Heart right ventricle (tissue), 16 donors: ENCODE data around the gene UQCR11. TPM values are rescaled to one million over a fixed set of nuclear protein-coding genes. Genes with fewer than 3 reads are reported as not detected.

Source experiments
- ATAC-seq, 8 donors: fragments of 200-7000 bp; cut with Tn5 transposase; one replicate each; pipeline ENCODE4 v1.9.1; 2020; ENCODE audit warnings: mild to moderate bottlenecking in 8 of 8, moderate library complexity in 8 of 8, moderate number of reproducible peaks in 1 of 8
- DNase-seq, 2 donors: peaks; one replicate each; pipeline ENCODE4 v3.0.0-alpha.2; 2020
- H3K27ac ChIP-seq, 10 donors: fragments of 200-600 bp; sonication (generic) in 2 of 10; one replicate each; pipeline versions ENCODE4 v1.5.0 to v1.8.0; 2020 to 2022; ENCODE audit warnings: mild to moderate bottlenecking in 3 of 10
- H3K27me3 ChIP-seq, 7 donors: fragments of 200-600 bp; one replicate each; pipeline ENCODE4 v1.8.0; 2021 to 2022; ENCODE audit warnings: mild to moderate bottlenecking in 2 of 7
- H3K36me3 ChIP-seq, 9 donors: fragments of 200-600 bp; sonication (generic) in 1 of 9; one replicate each; pipeline versions ENCODE4 v1.5.0 to v1.8.0; 2020 to 2022; ENCODE audit warnings: mild to moderate bottlenecking in 2 of 9
- H3K4me1 ChIP-seq, 9 donors: fragments of 200-600 bp; sonication (generic) in 1 of 9; one replicate each; pipeline versions ENCODE4 v1.5.0 to v1.8.0; 2020 to 2022; ENCODE audit warnings: mild to moderate bottlenecking in 4 of 9
- H3K4me3 ChIP-seq, 10 donors: fragments of 200-600 bp; sonication (generic) in 2 of 10; one replicate each; pipeline versions ENCODE4 v1.5.0 to v1.8.0; 2020 to 2022; ENCODE audit warnings: mild to moderate bottlenecking in 7 of 10, moderate library complexity in 2 of 10
- H3K9me3 ChIP-seq, 11 donors: fragments of 200-600 bp in 10 of 11; sonication (generic) in 2 of 11; one replicate each; pipeline versions ENCODE4 v1.5.0 to v1.8.0; 2013 to 2022; ENCODE audit warnings: mild to moderate bottlenecking in 2 of 11, control low read depth in 1 of 11, moderate library complexity in 1 of 11
- WGBS, 2 donors: extraction: QIAGEN DNeasy Blood & Tissue Kit; methylation state at CpG; one replicate each; pipeline ENCODE4 v1.1.7; 2013; ENCODE audit warnings: inconsistent platforms in 1 of 2; 5-methylcytosine and 5-hydroxymethylcytosine counted together
- intact Hi-C, 10 donors: fragments of 100-400 bp; cut with DNase I; formaldehyde crosslinking; loops; one replicate each; pipeline versions ENCODE4 v1.11.1 to v1.14.2; 2022
- polyA plus RNA-seq, 2 donors: library from polyadenylated mRNA; stranded (reverse); fragments of 200-250 nt; gene quantifications; one replicate each; pipeline ENCODE4 v1.2.3, GENCODE V29; 2013
- total RNA-seq, 10 donors: library from RNA; stranded (reverse); fragmentation: NEBNext Ultra II Directional in 3 of 10; extraction: Animal tissue kit (Norgen Biotek cat#: 25700) in 3 of 10; gene quantifications; one replicate each; pipeline versions ENCODE4 v1.2.1 to v1.2.4, GENCODE V29; 2021 to 2023
- TF ChIP-seq, protein P1 (sequence below), 9 donors: fragments of 200-600 bp; sonication (generic) in 2 of 9; IDR thresholded peaks; one replicate each; pipeline versions ENCODE4 v1.5.0 to v1.8.0; 2021 to 2022; ENCODE audit warnings: antibody characterized with exemption in 9 of 9, mild to moderate bottlenecking in 5 of 9, moderate library complexity in 1 of 9
- donor health status: Arrhythmogenic right ventricular cardiomyopathy.
- donor health status: ischemic (EF 13 %, LVEDD 7.1; RV severe dilation, severe dysfunction).
- donor health status: healthy with polysubstance abuse.
- donor health status: DM: no; HTN: yes; CAD: no.
- donor health status: DM: no; HTN: no; CAD: no.
- donor health status: ischemic (EF 25% LVEDD 6.9; RV normal size, moderate dysfunction).
- donor health status: ischemic (EF 25% LVEDD 5.7; RV mildly dilated, moderate dysfunction).
- donor health status: healthy.
- donor health status: DM: yes; HTN: yes; CAD: no.
- donor health status: Ischemic cardiomyopathy.
- donor health status: ischemic (EF 35%, LVEDD 5.7; RV mildly dilated, moderate dysfunction).
- donor health status: nonischemic (EF 11% LVEDD 7.7; RV severe dilation, severe dysfunction).
- donor health status: DM: yes; HTN: yes; CAD: no.
- donor health status: PGD.
- donor health status: ischemic (EF 29% LVEDD 5.4; RV normal size, mild dysfunction).
- donor health status: nonischemic (EF 23%, LVEDD 6.1; RV moderate dilation, normal function).

Gene UQCR11
- total and polyA plus RNA-seq, 12 donors: 141 to 1,132 (median 792) TPM

DNA sequence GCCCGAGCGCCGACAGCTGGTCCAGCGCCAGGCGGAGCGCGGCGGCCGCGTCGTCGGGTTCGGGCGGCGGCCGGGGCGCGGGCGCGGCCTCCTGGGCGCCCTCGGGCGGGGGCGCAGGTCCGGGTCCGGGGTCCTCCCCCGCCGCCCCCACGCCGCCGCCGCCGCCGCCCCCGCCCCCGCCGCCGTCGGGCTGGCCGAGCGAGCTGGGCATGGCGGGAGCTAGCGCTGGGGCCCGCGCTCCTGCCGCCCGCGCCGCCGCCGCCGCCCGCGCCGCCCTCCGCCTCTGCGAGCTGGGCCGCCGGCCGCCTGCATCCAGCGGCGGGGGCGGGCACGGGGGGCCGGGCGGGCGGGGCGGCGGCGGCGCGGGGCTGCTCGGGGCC, 37.4 kb downstream of the UQCR11 start:
- 0 to 1% methylated on average over 12 to 57 of the region's 73 CpGs for WGBS, 2 donors
- no peak for ATAC-seq
- intact Hi-C loops: no loop called here
- DNase-seq: no peak
- Histone ChIP-seq H3K4me1 (peaks cover 3 to 19% (median 12%) of the 10 kb centered on the region in 9 donors), H3K4me3 (peak overlapping the region in 1 of 10 donors; percentile 86), H3K27me3 (peaks cover 0 to 10% (median 0%) of the 10 kb centered on the region in 7 donors), H3K36me3 (no peaks in the 10 kb centered on the region), H3K9me3 (no peaks in the 10 kb centered on the region), H3K27ac (no peak overlapping the region)
- TF ChIP-seq, protein P1, sequence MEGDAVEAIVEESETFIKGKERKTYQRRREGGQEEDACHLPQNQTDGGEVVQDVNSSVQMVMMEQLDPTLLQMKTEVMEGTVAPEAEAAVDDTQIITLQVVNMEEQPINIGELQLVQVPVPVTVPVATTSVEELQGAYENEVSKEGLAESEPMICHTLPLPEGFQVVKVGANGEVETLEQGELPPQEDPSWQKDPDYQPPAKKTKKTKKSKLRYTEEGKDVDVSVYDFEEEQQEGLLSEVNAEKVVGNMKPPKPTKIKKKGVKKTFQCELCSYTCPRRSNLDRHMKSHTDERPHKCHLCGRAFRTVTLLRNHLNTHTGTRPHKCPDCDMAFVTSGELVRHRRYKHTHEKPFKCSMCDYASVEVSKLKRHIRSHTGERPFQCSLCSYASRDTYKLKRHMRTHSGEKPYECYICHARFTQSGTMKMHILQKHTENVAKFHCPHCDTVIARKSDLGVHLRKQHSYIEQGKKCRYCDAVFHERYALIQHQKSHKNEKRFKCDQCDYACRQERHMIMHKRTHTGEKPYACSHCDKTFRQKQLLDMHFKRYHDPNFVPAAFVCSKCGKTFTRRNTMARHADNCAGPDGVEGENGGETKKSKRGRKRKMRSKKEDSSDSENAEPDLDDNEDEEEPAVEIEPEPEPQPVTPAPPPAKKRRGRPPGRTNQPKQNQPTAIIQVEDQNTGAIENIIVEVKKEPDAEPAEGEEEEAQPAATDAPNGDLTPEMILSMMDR (IDR thresholded peaks at IDR 0.05): no peak

DNA sequence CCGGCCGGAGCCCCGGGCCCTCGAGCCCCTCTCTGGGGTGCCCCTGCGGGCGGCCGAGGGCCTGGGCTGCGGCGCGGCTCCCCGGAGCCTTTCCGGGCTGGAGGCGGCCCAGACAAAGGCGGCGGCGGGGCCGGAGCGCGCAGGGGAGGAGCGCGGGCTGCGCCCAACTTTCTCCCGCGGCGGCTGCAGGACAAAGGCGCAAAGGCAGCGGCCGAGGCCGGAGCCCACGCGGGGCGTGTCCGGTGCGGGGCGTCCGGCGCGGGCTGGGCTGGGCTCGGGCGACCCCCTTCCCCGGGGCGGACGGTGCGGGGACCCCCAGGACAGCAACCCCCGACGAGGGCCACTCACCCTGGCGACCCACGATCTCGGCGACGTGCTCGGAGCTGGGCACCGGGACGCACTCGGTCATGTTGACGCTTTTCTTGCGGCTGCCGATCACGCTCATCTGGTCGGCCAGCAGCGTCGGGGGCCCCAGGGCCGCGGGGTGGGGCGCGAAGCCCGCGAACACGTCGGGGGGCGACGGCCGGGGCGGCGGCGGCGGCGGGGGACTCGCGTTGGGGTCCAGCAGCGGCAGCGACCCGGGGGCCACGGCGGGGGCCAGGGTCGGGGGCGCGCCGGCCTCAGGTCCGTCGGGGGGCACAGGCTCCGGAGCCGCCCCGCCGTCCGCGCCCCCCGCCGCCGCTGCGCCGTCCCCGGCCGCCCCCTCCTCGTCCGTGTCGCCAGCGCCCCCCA, 38.0 kb downstream of the UQCR11 start:
- Histone ChIP-seq H3K4me3 (peak overlapping the region; percentile 27 to 86 (median 70)), H3K4me1 (peaks cover 3 to 19% (median 12%) of the 10 kb centered on the region in 9 donors), H3K27me3 (peaks cover 0 to 10% (median 0%) of the 10 kb centered on the region in 7 donors), H3K9me3 (no peaks in the 10 kb centered on the region), H3K36me3 (no peaks in the 10 kb centered on the region), H3K27ac (peak overlapping the region; percentile 58 to 91 (median 82))
- DNase-seq: peak in 1 of 2 donors; percentile 54
- TF ChIP-seq, protein P1 (IDR thresholded peaks at IDR 0.05): no peak
- ATAC-seq: peak in 3 of 8 donors; percentile 14 to 36 (median 25)
- intact Hi-C loops: no loop called here
- WGBS, 2 donors: 0 to 1% methylated on average over 32 to 98 of the region's 108 CpGs

DNA sequence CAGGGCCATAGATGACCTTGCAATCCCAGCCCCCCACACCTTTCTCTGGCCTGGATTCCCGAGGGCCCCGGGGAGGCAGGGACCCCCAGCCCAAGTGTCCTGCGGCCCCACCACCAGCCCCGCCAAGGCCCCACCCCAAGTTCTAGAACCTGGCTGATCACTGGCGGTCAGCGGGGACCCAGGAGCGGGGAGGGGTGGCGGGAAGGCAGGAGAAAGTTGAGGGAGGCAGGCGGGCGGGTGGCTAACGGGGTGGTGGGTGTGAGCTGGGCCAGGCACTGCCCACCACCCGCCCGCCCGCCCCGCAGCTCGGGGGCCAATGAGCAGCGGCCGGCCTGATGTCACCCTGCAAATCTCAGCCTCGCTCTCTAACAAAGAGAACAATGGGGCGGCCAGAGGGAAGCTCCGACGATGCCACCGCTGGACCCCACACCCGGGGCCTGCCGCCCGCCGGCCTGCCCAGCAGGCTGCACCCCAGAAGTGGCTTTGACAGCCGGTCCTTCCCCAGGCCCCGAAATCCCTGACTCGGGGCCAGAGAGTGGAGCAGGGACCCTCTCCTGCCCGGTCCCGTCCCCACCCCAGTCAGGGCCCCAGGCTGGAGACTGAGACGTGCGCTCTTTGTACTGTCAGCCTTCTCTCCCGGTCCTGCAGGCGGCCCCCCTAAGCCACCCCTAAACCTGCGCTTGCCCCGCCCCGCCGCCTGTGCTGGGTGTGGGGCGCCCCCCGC, 38.7 kb downstream of the UQCR11 start:
- DNase-seq (peak; percentile 54 to 74), ATAC-seq (peak; percentile 71 to 92 (median 88))
- Histone ChIP-seq H3K36me3 (no peaks in the 10 kb centered on the region), H3K4me3 (peak overlapping the region; percentile 27 to 86 (median 70)), H3K27ac (peak overlapping the region; percentile 58 to 91 (median 82)), H3K4me1 (peaks cover 3 to 19% (median 12%) of the 10 kb centered on the region in 9 donors), H3K9me3 (no peaks in the 10 kb centered on the region), H3K27me3 (peaks cover 0 to 10% (median 0%) of the 10 kb centered on the region in 7 donors)
- WGBS, 2 donors: 4 to 5% methylated on average over 40 to 42 of the region's 42 CpGs
- intact Hi-C loops: no loop called here
- TF ChIP-seq, protein P1 (IDR thresholded peaks at IDR 0.05): no peak

DNA sequence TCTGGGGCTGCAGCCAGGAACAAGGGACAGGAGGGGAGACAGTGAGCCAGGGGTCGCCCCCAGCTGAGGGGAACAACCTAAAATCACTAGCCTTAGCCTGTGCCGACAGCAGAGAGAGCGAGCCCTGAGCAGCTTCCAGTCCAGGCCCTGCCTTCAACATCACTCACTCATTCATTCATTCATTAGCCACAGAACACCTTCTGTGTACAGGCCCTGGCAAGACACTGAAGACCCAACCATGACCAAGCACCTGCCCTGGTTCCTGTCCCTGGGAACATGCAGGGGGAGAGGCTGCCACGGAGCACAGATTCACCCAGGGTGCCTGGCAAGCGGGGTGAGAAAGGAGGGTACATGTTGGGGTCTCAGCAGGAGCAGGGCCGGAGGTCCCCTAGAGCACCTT, 42.0 kb downstream of the UQCR11 start:
- ATAC-seq (no peak), DNase-seq (no peak)
- H3K36me3 ChIP-seq: no peaks in the 10 kb centered on the region
- peaks cover 0 to 10% (median 0%) of the 10 kb centered on the region in 7 donors for H3K27me3 ChIP-seq
- WGBS, 2 donors: 92 to 93% methylated on average over 6 of the region's 6 CpGs
- TF ChIP-seq, protein P1 (IDR thresholded peaks at IDR 0.05): no peak
- H3K4me1 ChIP-seq: peaks cover 0 to 27% (median 6%) of the 10 kb centered on the region in 9 donors
- H3K27ac ChIP-seq: no peak overlapping the region
- no peak overlapping the region for H3K4me3 ChIP-seq
- no peaks in the 10 kb centered on the region for H3K9me3 ChIP-seq
- intact Hi-C loops: no loop called here
